PFSK-1 (cell line): Measurements from ENCODE around the gene GMEB2.

Experiments
- FOXP2 ChIP-seq: optimal IDR thresholded peaks from 2 replicates; pipeline ENCODE3; 2011; ENCODE audit warnings: borderline replicate concordance, control low read depth, inconsistent platforms; ENCODE audit not compliant: insufficient read depth; ENCODE audit errors: extremely low read length, extremely low read depth
- POLR2AphosphoS5 ChIP-seq: IDR thresholded peaks from 2 replicates; pipeline ENCODE4 v1.6.1; 2012; ENCODE audit warnings: low read depth, mild to moderate bottlenecking, control low read depth, low read length, moderate library complexity
- REST ChIP-seq, 2 experiments: IDR thresholded peaks; 2 replicates each; pipeline versions ENCODE4 v1.6.1 to v1.8.0; 2011 to 2012; ENCODE audit warnings: low read depth in 2 of 2, low read length in 2 of 2, control low read depth in 1 of 2, inconsistent platforms in 1 of 2, mild to moderate bottlenecking in 1 of 2, moderate library complexity in 1 of 2; ENCODE audit not compliant: insufficient read depth in 1 of 2
- SIN3A ChIP-seq: IDR thresholded peaks from 2 replicates; pipeline ENCODE4 v1.6.1; 2012; ENCODE audit warnings: mild to moderate bottlenecking, low read length, moderate library complexity, borderline replicate concordance; ENCODE audit not compliant: insufficient read depth
- TAF1 ChIP-seq: IDR thresholded peaks from 2 replicates; pipeline ENCODE4 v1.6.1; 2012; ENCODE audit warnings: low read length, control low read depth, borderline replicate concordance; ENCODE audit not compliant: insufficient read depth

- TF ChIP-seq TAF1: no peak
- no peak for TF ChIP-seq POLR2AphosphoS5
- no peak for TF ChIP-seq REST (IDR thresholded peaks at IDR 0.05; ENCODE audit: insufficient read depth in 1 of 2, low read depth in 2 of 2, low read length in 2 of 2)
- TF ChIP-seq SIN3A: no peak
- no peak for TF ChIP-seq FOXP2
Observed at GRCh38 chr20:63570281-63571086, 56.4 kb downstream of the GMEB2 start.
